ENCODE data around the gene CYP4F22.
"Not testable (repeated sequence)": the region's sequence is repeated elsewhere in the genome, so short reads cannot be mapped to it uniquely, and the experiment has no call there.

Gene CYP4F22

DNA sequence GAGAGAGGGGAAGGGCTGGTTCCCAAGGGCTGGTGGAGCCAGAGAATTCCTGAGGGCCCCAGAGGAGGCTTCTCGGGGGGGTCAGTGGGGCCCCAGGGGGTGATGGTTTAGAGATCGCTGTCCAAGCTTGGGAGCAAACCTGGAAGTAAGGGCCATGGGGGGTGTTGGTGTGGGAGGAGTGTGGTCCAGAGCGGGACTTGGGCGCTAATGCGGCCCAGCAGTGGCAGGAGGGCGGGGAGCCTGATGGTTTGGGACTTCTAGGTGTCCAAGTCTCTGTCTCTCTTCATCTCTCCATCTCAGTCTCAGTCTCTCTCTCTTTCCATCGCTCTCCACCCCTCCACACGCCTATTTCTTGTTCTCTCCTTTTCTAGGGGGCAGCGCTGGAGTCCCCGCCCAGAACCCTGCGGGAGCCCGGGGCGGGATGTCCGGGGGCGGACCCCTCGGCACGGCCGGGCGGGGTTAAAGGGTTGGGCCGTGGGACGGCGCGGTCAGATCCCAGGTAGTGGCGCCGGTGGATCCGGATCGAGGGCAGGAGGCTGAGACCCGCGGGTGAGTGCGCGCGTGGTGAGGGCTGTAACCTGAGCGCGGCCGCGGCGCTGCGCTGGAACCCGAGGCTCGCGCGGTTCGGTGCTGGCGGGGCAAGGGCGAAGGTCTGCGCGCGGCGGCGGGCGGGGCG is at the start of gene CYP4F22:
TSS of gene CYP4F22 (plus strand) at position 491 of the 676 bp plus-strand sequence. CDS start 16,812 bp downstream, outside the sequence.
- FAIRE-seq: no peak

DNA sequence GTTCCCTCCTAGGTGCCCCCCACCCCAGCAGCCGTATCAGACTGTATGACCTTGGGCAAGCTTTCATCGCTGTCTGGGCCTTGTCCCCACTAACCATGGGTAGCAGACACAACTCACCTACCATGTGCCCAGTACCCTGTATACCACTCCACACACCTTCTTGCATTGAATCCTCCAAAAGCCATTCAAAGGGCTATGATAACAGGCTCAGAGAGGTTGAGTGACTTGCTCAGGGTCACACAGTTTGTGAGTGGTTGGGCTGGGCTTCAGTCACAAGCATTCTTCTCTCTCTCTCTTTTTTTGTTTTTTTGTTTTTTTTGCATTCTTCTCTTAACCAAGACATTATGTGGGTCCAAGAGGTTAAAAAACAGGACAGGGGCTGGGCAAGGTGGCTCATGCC is 46.6 kb upstream of the CYP4F22 start:
- no peak for FAIRE-seq

DNA sequence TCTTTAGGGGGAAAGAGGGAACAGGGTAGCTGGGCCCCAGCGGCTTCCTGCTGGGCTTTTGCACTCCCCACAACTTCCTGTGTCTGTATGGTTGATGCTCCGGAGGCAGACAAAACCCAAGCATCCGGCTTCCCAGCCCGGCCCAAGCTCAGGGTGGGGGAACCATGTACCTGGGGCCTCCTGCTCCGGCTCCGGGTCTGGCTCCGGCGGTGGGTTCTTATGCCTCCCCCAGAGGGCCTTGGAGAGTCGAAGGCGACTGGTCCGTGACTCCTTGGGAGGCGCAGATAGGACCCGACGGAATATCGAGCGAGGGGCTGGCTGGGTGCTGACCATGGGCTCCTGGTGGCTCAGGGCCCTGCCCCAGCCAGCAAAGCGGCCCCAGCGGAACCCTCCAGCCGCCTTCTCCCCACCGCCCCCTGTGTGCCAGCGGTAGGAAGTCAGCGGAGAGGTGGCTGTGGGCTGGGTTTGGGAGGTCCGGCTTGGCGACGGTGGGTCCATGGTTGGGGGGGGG is 44.4 kb upstream of the CYP4F22 start:
- FAIRE-seq: no peak

DNA sequence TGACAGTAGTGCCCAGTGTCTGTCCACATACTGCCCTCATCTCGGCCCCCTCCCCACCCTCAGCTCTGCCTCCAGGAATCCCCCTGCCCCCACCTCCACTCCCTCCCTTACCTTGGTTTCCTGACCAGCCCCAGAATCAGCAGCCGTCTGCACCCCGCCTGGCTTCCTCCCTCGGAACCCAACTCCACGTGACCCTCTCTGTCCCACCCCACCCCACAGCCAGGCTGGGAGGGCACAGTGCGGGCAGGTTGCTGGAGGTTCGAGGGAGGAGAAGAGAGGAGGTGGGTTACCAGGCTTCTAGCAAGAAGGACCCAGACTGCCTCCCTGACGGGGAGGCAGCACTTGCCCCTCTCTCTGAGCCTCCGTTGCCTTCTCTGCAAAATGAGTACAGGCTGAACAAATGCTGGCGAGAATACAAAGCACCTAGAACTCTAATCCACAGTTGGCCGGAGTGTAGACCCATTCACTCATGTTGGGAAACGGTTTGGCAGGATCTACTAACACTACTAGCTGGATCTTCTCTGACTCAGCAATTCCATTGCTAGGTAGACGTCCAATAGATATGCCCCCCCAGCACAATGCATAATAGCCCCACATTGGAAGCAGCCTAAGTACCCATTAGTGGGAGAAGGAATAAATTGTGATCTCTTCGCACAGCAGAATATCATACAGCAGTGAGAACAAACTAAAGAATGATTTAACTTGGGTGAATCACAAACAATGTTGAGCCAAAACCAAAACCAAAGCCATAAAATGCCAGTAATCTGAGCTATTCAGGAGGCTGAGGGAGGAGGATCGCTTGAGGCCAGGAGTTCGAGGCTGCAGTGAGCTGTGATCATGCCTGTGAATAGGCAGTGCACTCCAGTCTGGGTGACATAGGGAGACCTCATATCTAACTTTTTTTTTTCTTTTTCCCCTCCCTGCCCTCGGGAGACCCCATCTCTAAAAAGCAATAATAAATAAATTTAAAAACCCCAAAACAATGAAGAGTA is 43.6 kb upstream of the CYP4F22 start, which contains the start of gene RASAL3:
TSS of gene RASAL3 (minus strand) at position 151 of the 992 bp plus-strand sequence. CDS start 186 bp downstream, outside the sequence.
- FAIRE-seq: no peak

DNA sequence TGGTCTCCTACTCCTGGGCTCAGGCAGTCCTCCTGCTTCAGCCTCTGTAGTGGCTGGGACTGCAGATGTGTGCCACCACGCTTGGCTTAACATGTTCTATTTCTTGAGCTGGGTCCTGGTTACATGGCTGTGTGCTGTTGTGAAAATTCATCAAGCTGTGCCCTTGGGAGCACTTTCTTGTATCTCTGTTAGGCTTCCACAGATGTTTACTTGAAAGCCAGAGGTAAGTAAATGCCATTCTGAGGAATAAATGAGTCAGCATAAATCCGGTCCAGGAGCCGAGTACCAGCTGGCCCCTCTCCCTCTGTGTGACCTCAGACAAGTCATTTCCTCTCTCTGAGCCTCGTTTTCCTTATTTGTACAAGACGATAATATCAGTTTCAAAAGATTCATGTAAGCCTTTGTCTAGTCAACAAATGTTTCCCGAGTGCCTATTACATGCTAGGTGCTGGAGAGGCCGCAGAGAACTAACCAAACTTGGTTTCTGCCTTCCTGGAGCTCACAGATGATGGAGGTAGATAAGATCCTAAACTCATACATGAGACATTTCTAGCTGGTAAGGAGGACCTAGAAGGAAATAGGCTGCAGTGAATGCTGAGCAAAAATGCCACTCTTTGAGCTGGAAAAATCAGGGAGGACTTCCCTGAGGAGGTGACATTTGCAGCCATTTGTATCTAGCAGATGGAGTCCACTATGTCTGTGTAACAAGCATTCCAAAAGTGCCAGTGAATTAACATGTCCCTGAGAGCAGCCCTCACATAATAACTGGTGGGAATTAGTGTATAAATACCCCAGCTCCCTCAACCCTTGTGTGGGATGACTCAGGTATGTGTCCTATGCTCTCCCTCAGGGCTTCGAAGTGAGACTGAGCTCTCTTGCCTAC is 41.2 kb upstream of the CYP4F22 start:
- no peak for FAIRE-seq

DNA sequence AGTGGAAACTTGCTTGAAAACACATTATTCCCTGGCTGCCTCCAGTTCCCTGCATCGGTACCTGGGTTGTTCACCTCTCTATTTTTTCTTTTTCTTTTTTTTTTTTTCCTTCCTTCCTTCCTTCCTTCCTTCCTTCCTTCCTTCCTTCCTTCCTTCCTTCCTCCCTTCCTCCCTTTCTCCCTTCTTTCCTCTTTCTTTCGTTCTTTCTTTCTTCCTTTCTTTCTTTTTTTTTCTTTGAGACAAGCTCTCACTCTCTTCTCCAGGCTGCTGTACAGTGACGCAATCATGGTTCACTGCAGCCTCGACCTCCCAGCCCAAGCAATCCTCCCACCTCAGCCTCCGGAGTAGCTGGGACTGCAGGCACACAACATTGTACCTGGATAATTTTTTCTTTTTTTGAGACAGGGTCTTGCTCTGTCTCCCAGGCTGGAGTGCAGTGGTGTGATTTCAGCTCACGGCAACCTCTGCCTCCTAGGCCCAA is 40.6 kb upstream of the CYP4F22 start:
- FAIRE-seq: no peak

DNA sequence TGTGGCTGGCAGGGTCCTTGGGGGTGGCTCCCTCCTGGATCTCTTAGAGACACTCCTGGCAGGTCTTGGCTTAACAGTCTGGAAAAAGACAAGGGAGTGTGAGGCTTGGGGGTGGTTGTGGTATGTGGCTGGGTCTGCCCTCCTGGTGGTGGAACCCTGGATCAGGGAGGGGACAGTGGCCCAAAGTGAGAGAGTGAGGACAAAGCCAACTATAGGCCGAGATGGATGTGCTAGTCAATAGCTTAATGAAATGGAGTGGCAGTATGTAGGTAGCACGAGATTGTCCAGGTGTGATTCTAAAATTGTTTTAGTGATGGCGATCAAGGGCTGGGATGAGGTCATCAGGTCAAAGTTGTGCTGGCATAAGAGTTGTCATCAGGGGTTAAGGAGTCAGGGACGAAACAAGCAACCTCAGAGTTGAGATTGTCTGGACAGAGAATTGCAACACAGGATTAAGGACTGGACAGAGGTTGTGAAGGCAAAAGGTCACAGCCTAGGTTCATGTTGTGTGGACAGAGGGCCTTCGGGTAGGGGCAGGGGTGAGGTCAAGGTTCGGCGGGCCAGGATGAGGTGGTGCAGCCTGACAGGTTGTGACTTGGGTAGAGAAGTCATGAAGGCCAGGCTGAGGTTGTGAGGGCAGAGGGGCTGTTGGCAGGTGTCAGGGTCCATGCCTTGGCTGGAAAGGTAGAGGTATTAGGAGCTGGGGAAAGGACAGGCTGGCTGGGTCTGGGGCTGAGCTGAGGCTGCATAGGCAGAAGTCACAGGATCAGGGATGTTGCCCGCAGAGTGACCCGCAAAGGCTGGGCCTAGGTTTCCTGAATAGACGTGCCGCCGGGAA is 39.4 kb upstream of the CYP4F22 start:
- FAIRE-seq: no peak

DNA sequence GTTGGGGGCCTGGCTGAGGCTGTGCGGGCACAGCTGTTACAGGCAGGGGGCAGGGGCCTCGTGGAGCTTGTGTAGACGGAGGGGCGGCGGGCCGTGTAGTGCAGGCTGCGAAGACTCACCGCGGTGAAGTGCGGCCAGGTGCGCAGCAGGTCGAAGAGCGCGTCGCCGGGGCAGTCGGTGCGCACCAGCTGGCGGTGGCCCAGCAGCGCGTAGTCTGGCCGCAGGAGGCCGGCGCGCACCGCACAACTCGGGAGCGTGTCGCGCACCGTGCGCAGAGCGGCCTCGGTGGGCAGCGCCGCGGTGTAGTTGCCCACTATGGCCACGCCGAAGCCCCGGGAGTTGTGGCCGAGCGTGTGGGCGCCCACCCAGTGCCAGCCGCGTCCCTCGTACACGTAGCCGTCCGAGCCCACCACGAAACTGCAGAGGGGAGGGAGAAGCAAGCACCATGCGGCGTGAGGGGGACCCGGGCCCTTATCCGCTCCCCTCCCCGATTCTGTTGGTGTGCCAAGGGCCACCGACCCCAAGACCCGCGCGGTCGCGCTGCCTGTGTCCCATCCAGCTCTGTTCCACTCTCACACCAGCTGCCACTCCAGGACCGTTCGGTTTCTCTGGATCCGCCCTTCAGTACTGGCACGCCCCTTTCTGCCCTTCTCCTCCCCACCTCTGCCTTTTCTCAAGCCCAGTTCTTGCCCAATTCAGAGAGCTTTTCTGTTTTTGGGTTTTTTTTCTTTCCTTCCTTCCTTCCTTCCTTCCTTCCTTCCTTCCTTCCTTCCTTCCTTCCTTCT is 38.6 kb upstream of the CYP4F22 start:
- FAIRE-seq: no peak

DNA sequence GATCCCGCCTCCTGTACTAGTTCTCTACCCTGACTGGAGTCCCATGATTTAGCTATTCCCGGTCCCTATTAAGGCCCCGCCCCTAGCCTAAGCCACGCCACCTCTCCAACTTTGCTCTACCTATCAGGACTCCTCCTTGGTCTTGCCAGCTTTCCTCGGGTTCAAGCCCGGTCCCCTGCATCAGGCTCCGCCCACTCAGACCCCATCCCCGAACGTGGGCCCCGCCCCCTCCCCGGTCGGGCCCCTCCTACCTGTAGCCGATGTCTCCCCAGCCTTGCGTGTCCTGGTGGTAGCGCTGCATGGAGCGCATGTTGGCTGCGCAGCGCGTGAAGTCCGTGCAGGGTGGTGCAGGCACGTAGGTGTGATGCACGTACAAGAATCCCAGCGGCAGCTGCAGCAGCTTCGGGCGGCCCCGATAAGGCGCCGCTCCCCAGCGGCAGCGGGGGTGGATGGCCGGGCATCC is 36.7 kb upstream of the CYP4F22 start:
- no peak for FAIRE-seq

DNA sequence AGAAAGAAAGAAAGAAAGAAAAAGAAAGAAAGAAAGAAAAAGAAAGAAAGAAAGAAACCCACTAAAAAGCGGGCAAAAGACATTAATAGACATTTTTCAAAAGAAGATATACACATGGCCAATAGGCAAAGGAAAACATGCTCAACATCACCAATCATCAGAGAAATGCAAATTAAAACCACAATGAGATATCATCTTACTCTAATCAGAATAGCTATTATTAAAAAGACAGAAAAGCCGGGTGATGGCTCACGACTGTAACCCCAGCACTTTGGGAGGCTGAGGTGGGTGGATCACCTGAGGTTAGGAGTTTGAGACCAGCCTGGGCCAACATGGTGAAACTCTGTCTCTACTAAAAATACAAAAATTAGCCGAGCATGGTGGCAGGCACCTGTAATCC is 34.5 kb upstream of the CYP4F22 start:
- FAIRE-seq: not testable (repeated sequence)

DNA sequence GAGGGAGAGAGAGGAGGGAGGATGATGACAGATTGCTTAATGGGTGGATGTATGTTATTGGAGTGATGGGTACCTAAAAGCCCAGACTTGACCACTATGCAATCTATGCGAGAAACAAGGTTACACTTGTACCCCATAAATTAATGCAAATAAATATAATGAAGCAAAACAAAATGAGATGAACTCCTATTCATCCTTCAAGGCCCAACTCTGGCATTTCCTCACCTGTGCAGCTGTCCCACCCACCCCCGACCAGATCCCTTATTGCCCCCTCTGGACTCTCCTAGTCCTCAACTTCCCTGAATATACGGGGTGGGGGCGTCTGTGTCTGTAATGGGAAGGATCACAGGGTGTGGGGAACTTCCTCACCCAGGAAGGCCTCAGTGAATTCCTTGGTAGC is 33.2 kb upstream of the CYP4F22 start:
- no peak for FAIRE-seq

DNA sequence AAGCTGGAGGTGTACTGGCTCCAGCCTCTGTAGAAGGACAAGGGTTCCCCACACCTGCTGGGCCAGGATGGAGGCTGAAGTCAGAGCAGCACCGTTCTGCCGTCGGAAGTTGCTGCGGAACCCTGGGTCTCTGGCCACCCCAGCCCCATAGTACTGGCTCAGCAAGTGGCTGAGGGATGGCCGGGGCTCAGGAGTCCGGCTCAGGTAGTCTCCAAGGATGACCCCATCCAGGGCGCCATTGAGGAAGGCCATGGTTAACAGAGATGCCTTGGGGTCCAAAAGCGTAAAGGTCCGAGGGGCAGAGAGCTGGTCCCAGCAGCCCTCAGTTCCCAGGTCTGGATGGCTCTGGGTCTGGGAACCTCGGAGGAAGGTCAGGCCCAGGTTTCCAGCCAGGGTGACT is 32.7 kb upstream of the CYP4F22 start:
- no peak for FAIRE-seq

DNA sequence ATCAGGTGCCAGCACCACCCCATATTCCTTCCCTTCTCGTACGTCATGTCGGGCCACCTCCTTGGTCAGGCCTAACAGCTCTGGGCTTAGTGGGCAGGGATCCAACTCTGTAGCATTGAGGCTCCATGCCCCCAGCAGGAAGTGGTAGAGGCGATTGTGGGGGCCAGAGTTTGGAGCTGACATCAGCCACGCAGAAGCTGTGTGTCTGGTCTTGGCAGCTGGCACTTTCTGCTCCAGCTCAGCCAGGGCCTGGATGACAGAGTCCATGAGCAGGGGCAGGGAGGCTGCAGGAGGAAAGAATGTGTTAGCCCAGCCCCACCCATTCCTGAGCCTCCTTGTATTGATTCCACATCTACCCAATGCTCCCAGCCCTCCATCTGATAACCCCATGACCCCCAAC is 32.0 kb upstream of the CYP4F22 start:
- FAIRE-seq: no peak

DNA sequence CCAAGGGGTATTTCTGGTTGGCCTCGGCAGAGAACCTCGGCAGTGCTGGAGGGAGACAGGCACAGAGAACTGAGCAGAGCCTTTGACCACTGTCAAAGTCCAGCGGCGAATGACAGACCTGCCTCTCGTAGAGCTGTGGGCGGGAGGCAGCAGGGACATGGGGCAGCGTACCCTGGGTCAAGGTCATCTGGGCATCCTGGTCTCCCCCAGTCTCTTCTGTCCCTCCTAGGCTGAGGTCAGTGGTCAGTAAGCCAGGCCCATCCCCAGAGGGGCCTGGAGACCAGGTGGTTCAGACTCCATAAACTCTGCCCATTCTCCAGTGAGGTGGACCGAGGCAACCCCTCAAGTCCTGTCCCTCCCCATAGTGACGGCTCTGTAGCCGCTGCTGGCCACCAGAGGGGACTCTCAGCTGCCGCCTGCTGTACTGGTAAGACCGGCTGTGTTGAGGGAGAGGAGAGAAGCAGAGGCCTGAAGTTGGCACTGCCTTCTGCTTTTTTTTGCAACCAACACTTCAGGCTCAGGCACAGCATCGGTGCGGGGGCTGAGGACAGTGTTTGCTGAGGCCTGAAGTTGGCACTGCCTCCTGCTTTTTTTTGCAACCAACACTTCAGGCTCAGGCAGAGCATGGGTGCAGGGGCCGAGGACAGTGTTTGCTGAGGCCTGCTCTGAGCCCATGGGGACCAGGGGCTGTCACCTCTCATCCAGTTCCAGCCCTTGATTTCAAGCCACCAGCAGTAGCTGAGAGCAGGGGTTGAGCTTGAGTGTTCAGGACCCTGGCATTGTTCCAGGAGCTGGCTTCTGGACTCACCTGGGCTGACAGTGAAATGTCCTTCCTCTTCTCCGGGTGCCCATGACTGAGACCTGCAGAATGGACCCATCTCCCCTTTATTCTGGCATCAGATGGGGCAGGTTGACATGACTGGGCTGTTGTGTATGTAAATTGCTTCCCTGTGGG is 28.7 kb upstream of the CYP4F22 start, which contains the start of gene PGLYRP2:
TSS of gene PGLYRP2 (minus strand) at position 111 of the 955 bp plus-strand sequence. CDS start 130 bp downstream, outside the sequence.
- no peak for FAIRE-seq

DNA sequence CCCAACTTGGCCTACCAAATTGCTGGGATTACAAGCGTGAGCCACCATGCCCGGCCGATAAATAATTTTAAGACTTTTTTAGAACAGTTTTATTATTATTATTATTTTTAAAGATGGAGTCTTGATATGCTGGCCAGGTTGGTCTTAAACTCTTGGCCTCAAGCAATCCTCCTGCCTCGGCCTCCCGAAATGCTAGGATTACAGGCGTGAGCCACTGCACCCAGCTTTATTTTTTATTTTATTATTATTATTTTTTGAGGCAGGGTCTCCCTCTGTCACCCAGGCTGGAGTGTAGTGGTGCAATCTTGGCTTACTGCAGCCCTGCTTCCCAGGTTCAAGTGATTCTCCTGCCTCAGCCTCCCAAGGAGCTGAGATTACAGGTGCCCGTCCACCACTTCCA is 27.3 kb upstream of the CYP4F22 start:
- FAIRE-seq: not testable (repeated sequence)

DNA sequence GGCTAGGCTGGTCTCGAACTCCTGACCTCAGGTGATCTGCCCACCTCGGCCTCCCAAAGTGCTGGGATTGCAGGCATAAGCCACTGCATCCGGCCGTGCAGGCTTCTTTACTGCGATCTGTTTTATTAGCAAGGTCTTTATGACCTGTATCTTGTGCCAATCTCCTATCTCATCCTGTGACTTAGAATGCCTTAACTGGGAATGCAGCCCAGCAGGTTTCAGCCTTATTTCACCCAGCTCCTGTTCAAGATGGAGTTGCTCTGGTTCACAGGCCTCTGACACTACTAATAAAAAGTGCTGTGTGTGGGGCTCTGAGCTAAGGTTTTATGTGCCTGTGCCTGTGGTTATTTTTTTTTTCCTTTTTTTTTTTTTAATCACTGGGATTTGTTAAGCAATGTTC is 22.6 kb upstream of the CYP4F22 start:
- FAIRE-seq: not testable (repeated sequence)

DNA sequence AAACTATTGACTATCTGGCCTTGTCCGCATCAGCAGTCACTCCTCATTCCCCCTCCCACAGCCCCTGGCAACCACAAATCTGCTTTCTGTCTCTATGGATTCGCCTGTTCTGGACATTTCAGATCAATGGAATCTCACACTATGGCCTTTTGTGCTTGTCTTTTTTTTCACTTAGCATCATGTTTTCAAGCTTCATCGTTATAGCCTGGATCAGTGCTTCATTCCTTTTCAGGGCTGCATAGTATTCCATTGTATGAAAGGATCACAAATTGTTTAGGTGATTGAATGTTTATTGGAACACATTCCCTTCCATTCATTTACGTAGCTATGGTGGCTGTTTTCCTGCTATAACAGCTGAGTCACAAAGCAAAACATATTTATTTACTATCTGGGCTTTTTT is 21.3 kb upstream of the CYP4F22 start:
- no peak for FAIRE-seq

DNA sequence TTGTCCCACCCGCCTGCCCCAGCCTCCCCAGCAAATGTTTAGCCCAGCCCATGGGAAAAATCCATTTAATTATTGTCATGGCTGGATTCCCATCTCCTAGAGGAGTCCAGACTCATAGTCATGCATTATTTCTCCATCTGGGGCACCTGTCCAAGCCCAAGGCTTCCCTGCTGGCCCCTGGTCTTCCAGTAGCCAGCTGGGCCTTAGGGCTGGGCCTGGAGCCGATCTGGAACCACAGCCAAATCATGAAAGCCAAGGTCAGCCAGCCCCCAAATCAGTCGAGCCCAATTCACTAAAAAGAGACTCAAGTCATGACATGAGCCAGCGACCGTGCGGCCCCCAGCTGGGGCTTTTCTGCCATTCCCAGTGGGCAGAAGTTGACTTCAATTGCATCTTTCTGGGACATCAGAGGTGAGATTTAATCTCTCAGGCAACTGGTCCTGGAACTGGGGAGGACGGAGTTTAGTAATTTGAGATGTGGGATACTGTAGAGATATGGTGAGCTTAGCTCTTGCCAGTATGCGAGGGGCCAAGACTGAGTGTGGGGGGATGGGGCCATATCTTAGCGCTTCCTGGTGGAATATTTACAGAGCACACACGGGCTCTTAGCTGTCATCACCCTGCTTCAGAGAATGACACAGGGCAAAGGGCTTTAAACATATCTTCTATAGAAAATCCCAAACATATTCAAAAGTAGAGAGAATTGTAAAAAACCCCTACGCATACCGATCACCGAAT is 19.7 kb upstream of the CYP4F22 start:
- FAIRE-seq: no peak
